GM21529 (cell line): Measurements from ENCODE around the gene HDAC9.

ENCODE experiments used
- ATAC-seq: cut with Tn5 transposase; IDR thresholded peaks from one replicate; pipeline ENCODE4 v1.9.1; 2021; ENCODE audit not compliant: unreplicated experiment

Gene HDAC9

GRCh38 chr7:18828260-18828993 lies 332.9 kb downstream of the HDAC9 start:
- ATAC-seq, result no peak

- ATAC-seq, result no peak
Measured at GRCh38 chr7:18828994-18829857, 333.7 kb downstream of the HDAC9 start.

- no peak for ATAC-seq
Measured at GRCh38 chr7:18829858-18830285, 334.3 kb downstream of the HDAC9 start.

- no peak for ATAC-seq
Measured at GRCh38 chr7:18831419-18831818, 335.9 kb downstream of the HDAC9 start.

- ATAC-seq, result no peak
Measured at GRCh38 chr7:18831943-18832342, 336.4 kb downstream of the HDAC9 start.

- ATAC-seq, result no peak
Measured at GRCh38 chr7:18834577-18834976, 339.0 kb downstream of the HDAC9 start.

GRCh38 chr7:18835001-18835690 lies 339.6 kb downstream of the HDAC9 start:
- ATAC-seq, result no peak

GRCh38 chr7:18843979-18844378 lies 348.4 kb downstream of the HDAC9 start:
- no peak for ATAC-seq

GRCh38 chr7:18844735-18845134 lies 349.2 kb downstream of the HDAC9 start:
- no peak for ATAC-seq

GRCh38 chr7:18845700-18846099 lies 350.2 kb downstream of the HDAC9 start:
- no peak for ATAC-seq

GRCh38 chr7:18846765-18847215 lies 351.2 kb downstream of the HDAC9 start:
- ATAC-seq, result no peak

- no peak for ATAC-seq
Measured at GRCh38 chr7:18849130-18849529, 353.6 kb downstream of the HDAC9 start.

- ATAC-seq, result no peak
Measured at GRCh38 chr7:18855796-18856195, 360.2 kb downstream of the HDAC9 start.

GRCh38 chr7:18858232-18858631 lies 362.7 kb downstream of the HDAC9 start:
- no peak for ATAC-seq

GRCh38 chr7:18859318-18859717 lies 363.8 kb downstream of the HDAC9 start:
- ATAC-seq, result no peak

GRCh38 chr7:18860221-18860620 lies 364.7 kb downstream of the HDAC9 start:
- ATAC-seq, result no peak

GRCh38 chr7:18861514-18862118 lies 366.1 kb downstream of the HDAC9 start:
- ATAC-seq, result peak; percentile 80

GRCh38 chr7:18864967-18865366 lies 369.4 kb downstream of the HDAC9 start:
- ATAC-seq, result no peak

- peak; percentile 90 for ATAC-seq
Measured at GRCh38 chr7:18866359-18867036, 370.9 kb downstream of the HDAC9 start.

GRCh38 chr7:18872344-18872743 lies 376.8 kb downstream of the HDAC9 start:
- no peak for ATAC-seq
